KMS-11 (cell line): ENCODE measurements around the gene PDLIM1.

ENCODE experiments used
- H2AFZ ChIP-seq: fragments of 200-600 bp; sonication (generic); 2 replicates; pipeline ENCODE4 v1.6.1; 2016; ENCODE audit warnings: antibody characterized with exemption, mixed run types, low read depth
- H3K27ac ChIP-seq: fragments of 200-600 bp; sonication (generic); 2 replicates; pipeline ENCODE4 v1.6.1; 2016; ENCODE audit warnings: mild to moderate bottlenecking, mixed run types
- H3K27me3 ChIP-seq: fragments of 200-600 bp; sonication (generic); 2 replicates; pipeline ENCODE4 v1.6.1; 2017; ENCODE audit warnings: mild to moderate bottlenecking, low read depth, mixed run types, moderate library complexity; ENCODE audit not compliant: insufficient read depth
- H3K36me3 ChIP-seq: fragments of 200-600 bp; sonication (generic); 2 replicates; pipeline ENCODE4 v1.6.1; 2017; ENCODE audit warnings: mild to moderate bottlenecking, mixed run types; ENCODE audit not compliant: insufficient read depth
- H3K4me1 ChIP-seq: fragments of 200-600 bp; sonication (generic); 2 replicates; pipeline ENCODE4 v1.6.1; 2016; ENCODE audit warnings: mild to moderate bottlenecking, low read depth, mixed run types; ENCODE audit not compliant: poor library complexity, severe bottlenecking
- H3K4me2 ChIP-seq: fragments of 200-600 bp; sonication (generic); 2 replicates; pipeline ENCODE4 v1.7.0; 2016; ENCODE audit warnings: mild to moderate bottlenecking, mixed run types
- H3K4me3 ChIP-seq: fragments of 200-600 bp; sonication (generic); IDR thresholded peaks from 2 replicates; pipeline ENCODE4 v1.6.1; 2017; ENCODE audit warnings: low read depth, low read length, mixed read lengths; ENCODE audit not compliant: insufficient read depth
- H3K79me2 ChIP-seq: fragments of 200-600 bp; sonication (generic); 2 replicates; pipeline ENCODE4 v1.6.1; 2016; ENCODE audit warnings: low read depth, mixed run types; ENCODE audit not compliant: insufficient read depth
- H3K9ac ChIP-seq: fragments of 200-600 bp; sonication (generic); 2 replicates; pipeline ENCODE4 v1.6.1; 2016; ENCODE audit warnings: mild to moderate bottlenecking, mixed run types
- H4K20me1 ChIP-seq: fragments of 200-600 bp; sonication (generic); 2 replicates; pipeline ENCODE4 v1.6.1; 2016; ENCODE audit warnings: mild to moderate bottlenecking, mixed run types; ENCODE audit not compliant: insufficient read depth
- TF ChIP-seq, protein P1 (sequence below): fragments of 200-600 bp; sonication (generic); conservative IDR thresholded peaks from 2 replicates; pipeline ENCODE4 v1.6.1; 2017; ENCODE audit warnings: low read depth, mild to moderate bottlenecking, antibody characterized with exemption, low read length, moderate library complexity, mixed read lengths

The PDLIM1 gene

DNA sequence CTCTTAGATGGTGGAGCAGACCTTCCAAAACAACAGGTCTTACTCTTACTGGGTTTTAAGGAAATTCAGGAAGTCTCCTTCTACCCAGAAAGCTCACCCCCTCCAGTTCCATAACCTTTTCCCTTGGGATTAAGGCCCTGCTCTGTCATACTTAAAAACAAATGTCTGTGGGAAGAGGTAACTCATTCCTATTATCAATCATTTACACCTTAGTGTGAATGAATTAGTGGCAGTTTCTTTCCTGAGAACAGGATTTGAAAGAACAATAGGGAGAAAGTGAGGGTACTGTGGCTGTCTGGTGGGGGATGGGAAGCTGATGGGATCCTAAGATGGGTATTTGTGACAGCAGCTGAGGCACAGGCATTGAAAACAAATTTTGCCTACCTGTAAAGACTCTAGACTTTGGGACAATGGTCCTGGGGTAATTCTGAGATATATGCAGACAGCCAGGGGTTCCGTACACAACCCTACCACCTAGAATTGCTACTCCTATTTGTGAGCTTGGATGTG, 22.2 kb upstream of the PDLIM1 start:
- no peak overlapping the region for H3K4me3 ChIP-seq
- H3K79me2 ChIP-seq, result no peaks in the 10 kb centered on the region
- no peaks in the 10 kb centered on the region for H4K20me1 ChIP-seq
- peaks cover 13% of the 10 kb centered on the region for H3K4me1 ChIP-seq
- H2AFZ ChIP-seq, result no peak overlapping the region
- H3K4me2 ChIP-seq, result no peak overlapping the region
- no peaks in the 10 kb centered on the region for H3K36me3 ChIP-seq
- no peak overlapping the region for H3K27ac ChIP-seq
- TF ChIP-seq, protein P1, sequence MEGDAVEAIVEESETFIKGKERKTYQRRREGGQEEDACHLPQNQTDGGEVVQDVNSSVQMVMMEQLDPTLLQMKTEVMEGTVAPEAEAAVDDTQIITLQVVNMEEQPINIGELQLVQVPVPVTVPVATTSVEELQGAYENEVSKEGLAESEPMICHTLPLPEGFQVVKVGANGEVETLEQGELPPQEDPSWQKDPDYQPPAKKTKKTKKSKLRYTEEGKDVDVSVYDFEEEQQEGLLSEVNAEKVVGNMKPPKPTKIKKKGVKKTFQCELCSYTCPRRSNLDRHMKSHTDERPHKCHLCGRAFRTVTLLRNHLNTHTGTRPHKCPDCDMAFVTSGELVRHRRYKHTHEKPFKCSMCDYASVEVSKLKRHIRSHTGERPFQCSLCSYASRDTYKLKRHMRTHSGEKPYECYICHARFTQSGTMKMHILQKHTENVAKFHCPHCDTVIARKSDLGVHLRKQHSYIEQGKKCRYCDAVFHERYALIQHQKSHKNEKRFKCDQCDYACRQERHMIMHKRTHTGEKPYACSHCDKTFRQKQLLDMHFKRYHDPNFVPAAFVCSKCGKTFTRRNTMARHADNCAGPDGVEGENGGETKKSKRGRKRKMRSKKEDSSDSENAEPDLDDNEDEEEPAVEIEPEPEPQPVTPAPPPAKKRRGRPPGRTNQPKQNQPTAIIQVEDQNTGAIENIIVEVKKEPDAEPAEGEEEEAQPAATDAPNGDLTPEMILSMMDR, result no peak
- H3K9ac ChIP-seq, result no peak overlapping the region
- no peaks in the 10 kb centered on the region for H3K27me3 ChIP-seq

DNA sequence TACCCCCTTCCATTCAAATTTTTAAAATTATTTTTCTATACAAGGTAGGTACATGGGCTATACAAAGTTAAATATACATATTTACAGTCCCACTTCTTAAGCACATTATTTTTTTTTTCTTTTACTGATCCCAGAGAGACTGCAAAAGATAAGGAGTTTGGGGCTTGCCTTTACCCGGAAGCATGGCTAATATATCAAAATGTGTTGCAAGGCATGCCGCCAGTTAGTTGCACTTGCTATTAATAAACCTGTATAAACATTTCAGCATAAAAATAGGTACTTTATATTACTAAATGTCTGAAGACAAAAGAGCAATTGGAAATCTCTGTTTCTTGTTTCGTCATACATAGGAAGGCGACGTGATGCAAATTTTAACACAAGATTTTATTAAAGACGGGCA, 21.5 kb upstream of the PDLIM1 start:
- H3K79me2 ChIP-seq, result no peaks in the 10 kb centered on the region
- H2AFZ ChIP-seq, result no peak overlapping the region
- no peak overlapping the region for H3K4me2 ChIP-seq
- H4K20me1 ChIP-seq, result no peaks in the 10 kb centered on the region
- TF ChIP-seq, protein P1, result no peak
- no peaks in the 10 kb centered on the region for H3K27me3 ChIP-seq
- no peak overlapping the region for H3K9ac ChIP-seq
- no peak overlapping the region for H3K4me3 ChIP-seq
- peaks cover 13% of the 10 kb centered on the region for H3K4me1 ChIP-seq
- H3K36me3 ChIP-seq, result no peaks in the 10 kb centered on the region
- H3K27ac ChIP-seq, result no peak overlapping the region

DNA sequence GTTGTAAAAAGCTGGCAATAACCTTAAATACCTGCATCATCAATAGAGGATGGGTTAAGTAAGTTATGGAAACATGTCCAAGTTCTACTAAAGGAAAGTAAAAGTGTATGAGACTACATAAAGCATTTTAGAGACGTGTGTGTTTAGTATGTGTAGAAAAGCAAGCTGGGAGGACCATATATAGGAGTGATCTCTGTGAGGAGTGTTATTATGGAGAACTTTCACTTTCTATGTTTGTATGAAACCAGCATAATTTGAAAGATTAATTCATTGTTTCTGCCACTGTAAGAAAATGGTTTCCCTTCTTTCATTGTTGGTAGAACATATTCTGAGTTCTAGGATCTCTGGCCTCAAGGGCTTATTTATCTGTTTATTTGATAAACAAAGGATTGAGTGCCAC, 19.2 kb upstream of the PDLIM1 start:
- no peak overlapping the region for H2AFZ ChIP-seq
- no peaks in the 10 kb centered on the region for H3K79me2 ChIP-seq
- no peak overlapping the region for H3K9ac ChIP-seq
- H4K20me1 ChIP-seq, result no peaks in the 10 kb centered on the region
- TF ChIP-seq, protein P1, result no peak
- no peaks in the 10 kb centered on the region for H3K36me3 ChIP-seq
- H3K27me3 ChIP-seq, result no peaks in the 10 kb centered on the region
- no peak overlapping the region for H3K4me2 ChIP-seq
- no peak overlapping the region for H3K27ac ChIP-seq
- no peak overlapping the region for H3K4me3 ChIP-seq
- peaks cover 13% of the 10 kb centered on the region for H3K4me1 ChIP-seq

DNA sequence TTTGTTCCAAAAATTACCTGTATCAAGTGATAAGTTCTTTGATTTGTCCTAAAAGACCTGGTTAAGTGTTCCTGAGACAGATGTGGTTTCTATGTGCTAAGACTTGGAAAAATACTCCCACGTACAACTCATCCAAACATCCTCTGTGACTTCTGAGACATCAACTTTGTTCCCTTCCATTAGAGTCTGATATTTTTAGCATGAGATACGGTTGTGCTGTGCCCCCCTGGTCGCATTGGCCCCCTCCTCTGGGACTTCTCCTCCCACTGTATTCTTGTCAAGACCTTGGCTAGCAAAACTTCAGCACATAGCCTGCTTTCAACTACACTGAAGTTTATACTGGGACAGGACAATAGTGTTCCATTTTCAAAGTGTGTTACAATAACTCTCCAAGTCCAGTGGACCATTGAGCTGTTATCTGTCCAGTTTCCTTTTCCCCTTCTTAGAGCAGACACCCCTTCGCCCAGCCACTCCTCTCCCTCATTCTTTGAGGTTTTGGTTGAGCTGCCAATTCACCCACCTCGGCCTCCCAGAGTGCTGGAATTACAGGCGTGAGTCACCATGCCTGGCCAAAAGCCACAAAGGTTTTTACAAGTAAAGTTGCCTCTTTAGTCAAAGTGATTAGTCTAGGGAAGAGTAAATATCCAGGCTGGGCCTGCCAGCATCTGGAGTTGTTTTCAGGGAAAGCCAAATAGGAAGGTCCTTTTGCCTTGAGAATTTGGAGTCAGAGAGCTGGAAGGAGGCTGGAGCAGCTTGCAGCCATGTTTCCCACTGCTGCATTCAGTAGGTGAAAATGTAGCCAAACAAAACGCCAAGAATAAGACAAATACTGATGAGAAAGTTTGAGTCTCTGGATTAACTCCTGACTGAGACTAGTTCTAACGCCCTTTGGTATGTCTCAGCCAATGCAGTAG, 17.8 kb upstream of the PDLIM1 start:
- Histone ChIP-seq H4K20me1 (no peaks in the 10 kb centered on the region), H2AFZ (no peak overlapping the region), H3K4me3 (no peak overlapping the region), H3K4me2 (peak overlapping the region; percentile 28; the same call in 1 of the 2 replicates), H3K79me2 (no peaks in the 10 kb centered on the region), H3K9ac (no peak overlapping the region), H3K27ac (no peak overlapping the region), H3K4me1 (peaks cover 13% of the 10 kb centered on the region), H3K27me3 (no peaks in the 10 kb centered on the region), H3K36me3 (no peaks in the 10 kb centered on the region)
- TF ChIP-seq, protein P1, result no peak
